HG03565 (cell line): ENCODE data around the gene ITGA6.

Experiments used
- ATAC-seq: cut with Tn5 transposase; IDR thresholded peaks from one replicate; pipeline ENCODE4 v1.9.1; 2021; ENCODE audit warnings: mild to moderate bottlenecking, moderate library complexity; ENCODE audit not compliant: unreplicated experiment

ITGA6 gene

GRCh38 chr2:172464400-172465129 lies 37.2 kb downstream of the ITGA6 start:
- ATAC-seq, result no peak

- no peak for ATAC-seq
These were observed 38.3 kb downstream of the ITGA6 start for GRCh38 chr2:172465417-172466334.

DNA sequence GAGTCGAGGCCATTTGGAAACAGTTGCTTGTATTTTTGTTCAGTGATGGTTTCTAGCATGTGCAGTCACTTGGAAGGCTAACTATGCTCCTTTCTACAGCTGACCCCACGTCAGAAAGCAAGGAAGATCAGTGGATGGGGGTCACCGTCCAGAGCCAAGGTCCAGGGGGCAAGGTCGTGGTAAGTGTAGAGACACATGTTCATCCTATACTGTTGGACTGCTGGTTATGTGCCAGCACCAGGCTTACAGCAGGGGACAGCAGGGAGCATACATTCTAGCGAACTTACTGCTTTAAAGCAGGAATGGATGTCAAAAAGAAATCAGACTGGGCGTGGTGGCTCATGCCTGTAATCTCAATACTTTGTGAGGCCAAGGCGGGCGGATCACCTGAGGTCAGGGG lies 40.0 kb downstream of the ITGA6 start:
- no peak for ATAC-seq

GRCh38 chr2:172470958-172471922 lies 43.9 kb downstream of the ITGA6 start:
- no peak for ATAC-seq

DNA sequence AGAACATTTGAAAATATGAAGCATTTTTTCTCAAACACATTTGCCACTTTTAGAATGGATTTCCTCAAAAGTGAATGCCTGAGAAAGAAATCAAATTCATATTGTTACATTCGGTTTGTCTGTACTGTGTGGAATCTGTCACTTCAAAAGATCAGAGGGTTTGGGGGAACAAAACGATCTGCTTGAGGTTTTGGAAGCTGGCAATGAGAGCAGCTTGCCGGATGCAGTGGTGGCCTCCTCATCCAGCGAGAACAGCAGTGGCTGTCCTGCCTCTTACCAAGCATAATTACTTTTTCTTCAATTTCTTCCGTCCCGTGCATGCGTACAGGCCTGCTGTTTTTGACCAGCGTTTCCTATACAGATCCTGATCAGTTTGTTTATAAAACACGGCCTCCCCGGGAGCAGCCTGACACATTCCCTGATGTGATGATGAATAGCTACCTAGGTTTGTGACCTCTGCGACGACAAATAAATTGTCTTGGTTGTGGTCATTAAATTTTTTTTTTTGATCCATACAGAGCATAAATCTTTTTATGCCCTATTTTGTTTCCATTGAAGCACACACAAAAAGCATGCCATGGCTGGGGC lies 45.2 kb downstream of the ITGA6 start:
- ATAC-seq, result no peak

DNA sequence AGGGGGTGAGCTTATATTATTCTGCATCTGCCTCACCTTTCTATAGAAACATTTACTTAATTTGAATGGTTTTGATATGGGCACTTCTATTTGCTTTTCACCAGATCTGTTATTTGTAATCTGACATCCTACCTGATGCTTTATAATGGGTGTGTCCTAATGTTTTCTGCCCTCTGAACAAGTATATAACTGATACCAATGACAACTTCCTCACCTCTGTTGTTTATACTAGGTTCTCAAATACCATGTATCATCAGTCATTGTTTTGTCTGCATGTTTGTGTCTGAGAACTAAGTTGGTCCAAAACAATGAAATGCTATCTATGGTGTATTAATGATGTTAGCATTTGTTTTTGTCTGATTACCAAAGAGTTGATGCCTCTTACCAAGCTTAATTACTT lies 45.8 kb downstream of the ITGA6 start:
- ATAC-seq, result no peak

DNA sequence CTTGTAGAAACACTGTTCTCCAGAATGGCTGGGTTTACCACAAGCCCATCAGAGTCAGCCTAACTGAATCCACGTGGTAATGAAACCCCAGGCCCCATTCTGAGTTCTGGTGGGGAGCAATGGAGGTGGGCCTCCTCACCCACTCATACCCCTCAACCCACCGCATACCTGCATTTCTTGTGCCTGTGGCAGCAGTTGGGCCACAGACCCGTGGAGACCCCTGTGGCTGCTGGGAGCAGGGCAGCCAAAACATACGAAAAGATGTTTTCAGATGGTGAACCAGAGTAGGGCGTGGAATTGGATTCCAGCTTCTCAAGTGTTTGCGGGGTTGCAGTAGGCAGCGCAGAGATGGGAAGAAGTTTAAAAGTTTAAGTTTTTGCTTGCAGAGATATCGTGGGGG lies 51.0 kb downstream of the ITGA6 start:
- ATAC-seq, result no peak

DNA sequence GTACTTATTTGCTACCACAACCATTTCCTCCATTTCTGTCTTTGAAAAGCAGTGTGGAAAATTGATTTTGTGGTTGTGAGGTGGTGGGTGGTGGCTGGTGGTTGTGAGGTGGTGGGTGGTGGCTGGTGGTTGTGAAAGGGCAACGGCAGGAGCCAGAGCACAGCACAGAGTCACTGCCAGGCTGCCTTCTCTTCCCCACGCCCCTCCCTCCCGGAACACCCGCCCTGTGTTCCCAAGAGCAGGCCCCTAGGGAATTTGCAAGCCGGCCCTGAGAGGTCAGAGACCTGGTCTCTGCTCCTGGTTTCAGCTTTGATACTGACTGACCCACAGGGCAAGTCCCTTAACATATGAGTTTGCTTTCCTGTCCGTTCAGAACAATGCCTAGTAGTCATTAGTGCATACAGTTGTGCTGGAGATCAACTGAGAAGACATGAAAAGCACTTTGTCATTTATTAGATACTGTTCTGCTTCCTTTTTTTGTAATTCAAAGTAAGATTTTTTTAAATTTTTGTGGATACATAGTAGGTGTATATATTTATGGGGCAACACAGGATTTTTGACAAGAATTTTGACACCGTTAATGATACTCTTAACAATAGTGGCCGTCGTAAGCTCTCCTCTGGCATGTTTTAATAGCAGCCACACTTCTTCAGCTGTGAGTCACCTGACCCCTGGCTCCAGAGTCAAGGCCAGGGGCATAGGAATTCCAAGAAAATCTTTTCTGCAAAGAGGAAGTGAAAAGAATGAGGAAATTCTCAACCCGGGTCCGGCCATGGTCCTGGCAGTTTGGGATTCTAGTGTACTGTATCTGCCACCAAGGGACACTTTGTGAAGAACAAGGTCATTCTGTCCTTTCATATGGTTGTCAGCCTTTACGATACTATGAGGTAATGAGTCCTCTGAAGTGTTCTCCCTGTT lies 53.2 kb downstream of the ITGA6 start:
- no peak for ATAC-seq

DNA sequence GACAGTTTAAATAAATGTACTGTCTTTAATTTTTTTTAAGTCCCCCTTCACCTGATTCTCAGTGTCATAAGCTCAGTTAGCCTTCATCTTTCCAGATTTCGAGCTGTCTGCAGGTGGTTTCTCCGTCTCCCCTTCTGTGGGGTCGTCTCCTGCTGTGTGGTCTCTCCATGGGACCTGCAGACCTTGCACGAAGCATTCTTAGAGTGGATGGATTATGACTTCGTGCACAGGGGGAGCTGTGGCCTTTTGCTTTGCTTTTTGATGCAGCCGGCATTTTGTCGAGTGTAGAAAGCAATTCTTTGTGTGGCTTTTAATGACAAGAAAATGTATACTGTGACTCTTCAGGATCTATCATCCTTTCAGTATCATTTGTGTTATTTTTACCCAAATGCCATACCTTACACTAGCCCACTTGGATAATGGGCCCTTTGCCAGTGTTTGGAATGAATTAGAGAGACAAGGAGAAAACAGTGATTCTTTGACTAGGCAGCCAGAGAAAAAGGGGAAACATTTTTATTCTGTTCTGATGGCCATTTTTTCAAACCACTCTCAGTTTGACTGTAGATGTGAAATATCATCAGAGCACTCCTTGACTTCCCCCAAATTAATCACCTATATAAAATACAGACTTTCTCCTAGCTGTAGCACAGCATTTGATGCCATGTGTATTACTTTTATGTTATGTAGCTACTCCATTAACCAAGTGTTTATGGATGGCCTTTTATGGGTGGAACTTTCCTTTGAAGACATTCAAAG lies 54.3 kb downstream of the ITGA6 start:
- no peak for ATAC-seq

GRCh38 chr2:172484253-172484652 lies 56.9 kb downstream of the ITGA6 start:
- no peak for ATAC-seq

DNA sequence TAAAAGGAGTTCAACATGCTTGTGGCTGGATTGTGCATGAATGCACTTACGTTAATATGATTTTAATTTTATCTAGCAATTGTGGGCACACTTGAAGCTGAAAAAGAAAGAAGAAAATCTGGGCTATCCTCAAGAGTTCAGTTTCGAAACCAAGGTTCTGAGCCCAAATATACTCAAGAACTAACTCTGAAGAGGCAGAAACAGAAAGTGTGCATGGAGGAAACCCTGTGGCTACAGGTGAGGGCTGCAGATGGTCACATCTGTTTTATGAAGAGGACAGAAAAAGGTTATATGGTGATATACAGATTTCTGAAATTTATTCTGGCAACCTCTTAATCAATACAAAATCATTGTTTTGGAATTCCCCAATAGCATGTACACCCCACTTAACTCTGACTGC lies 57.3 kb downstream of the ITGA6 start:
- no peak for ATAC-seq

DNA sequence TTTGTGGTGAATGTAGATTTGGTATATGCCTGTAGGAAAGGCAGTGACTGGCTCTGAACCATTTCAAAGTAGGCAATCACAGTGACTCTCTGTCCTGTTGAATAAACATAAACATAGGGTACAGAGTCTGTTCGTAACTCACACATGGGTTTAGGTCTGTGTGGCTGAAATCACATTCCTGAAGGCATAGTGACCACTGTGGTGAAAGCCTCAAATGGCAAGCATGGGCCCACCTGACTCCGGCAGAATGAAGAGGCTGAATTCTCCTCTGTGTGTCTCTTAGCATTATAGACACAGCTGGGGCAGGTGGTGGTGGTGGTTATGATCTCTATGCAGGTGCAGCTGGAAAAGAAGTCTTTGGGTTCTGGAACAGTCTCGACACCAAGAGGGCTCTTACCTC lies 61.2 kb downstream of the ITGA6 start:
- no peak for ATAC-seq

- ATAC-seq, result no peak
These were observed 62.3 kb downstream of the ITGA6 start for GRCh38 chr2:172489681-172490080.

DNA sequence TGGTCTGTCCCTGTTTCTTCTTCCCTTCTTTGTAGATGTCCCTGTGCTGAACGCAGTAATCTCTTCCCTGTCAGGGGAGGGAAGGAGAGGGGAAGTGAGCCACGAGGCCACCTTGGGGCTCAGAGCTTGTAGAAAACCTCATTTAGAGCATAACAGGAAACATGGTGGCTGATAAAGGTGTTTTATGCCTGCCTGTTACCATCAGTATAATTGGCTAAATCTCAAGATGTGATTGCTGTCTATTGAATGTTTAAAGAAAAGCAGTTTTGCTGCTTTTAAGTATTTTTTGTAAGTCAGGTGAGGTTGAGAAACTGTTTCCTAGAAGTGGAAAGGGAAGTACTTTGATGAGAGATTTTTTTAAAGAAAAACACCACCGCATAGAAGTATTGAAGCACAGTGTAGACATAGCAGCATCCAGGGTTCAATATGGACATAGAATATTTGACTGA lies 68.8 kb downstream of the ITGA6 start:
- no peak for ATAC-seq

DNA sequence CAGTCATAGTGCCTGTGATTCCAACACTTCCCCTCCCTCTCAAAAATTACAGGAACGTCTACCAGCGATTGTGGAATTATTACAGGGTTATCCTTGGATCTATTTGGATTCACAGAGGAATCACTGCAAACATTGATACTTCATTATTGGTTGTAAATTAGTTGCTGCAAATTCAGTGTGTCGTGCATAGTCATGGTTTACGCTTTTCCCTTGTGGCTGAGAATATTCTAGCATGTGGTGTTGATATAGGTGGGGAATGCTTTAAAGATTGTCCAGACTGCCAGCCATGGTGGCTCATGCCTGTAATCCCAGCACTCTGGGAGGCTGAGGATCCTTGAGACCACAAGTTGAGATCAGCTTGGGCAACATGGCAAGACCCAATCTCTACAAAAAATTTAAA lies 79.8 kb downstream of the ITGA6 start:
- no peak for ATAC-seq

GRCh38 chr2:172510088-172510487 lies 82.7 kb downstream of the ITGA6 start:
- ATAC-seq, result no peak

GRCh38 chr2:172510548-172510947 lies 83.2 kb downstream of the ITGA6 start:
- ATAC-seq, result no peak

DNA sequence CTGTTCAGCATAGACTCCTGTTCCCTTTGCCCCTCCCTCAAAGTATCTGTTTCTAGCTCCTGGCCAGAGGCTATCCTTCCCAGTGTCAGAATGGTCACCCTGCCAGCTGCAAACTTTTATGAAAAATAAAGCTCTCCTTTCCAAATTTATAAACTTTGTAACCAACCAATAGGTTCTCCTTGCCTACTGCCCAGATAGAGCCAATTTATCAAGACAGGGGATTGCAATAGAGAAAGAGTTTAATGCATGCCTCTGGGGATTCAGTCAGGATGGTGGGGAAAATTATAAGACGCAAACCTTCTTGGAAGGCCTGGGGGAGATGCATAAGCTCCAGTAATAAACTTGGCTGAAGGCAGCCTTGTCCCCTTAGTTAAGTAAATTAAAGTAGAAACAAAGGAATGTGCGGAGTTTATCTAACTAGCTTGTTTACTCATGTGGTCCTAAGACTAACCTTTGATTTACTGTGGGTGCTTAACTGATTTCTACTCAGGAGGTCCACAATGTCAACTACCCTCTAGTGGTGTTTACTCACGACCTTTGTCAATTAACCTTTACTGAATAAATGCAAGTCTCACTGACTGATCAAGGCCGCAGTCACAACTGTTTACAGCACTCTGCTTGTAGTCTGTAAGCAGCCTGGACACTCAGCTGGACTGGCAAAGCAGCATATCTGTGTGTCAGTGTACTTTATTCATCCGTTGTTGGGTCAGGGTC lies 85.6 kb downstream of the ITGA6 start:
- ATAC-seq, result no peak
